Amygdala (tissue), 56 donors: ENCODE results near the gene KITLG.
A peak's percentile ranks its signal among the peaks of the same experiment; 100 is the strongest.
"Not testable (repeated sequence)": the region's sequence is repeated elsewhere in the genome, so short reads cannot be mapped to it uniquely, and the experiment has no call there.

Source experiments
- DNase-seq, 56 donors: peaks; one replicate each; lab custom pipeline; 2025; lab: John Stamatoyannopoulos, UW

KITLG gene

GRCh38 chr12:88580051-88580871, at the start of gene KITLG:
TSS of gene KITLG (minus strand) at chr12:88580471. CDS start at chr12:88580278, 193 bp downstream.
- DNase-seq, result peak in 49 of 56 donors; percentile 17 to 76 (median 53)

GRCh38 chr12:88628856-88629509, 48.7 kb upstream of the KITLG start:
- DNase-seq, result no peak

GRCh38 chr12:88628035-88628434, 47.8 kb upstream of the KITLG start:
- not testable (repeated sequence) for DNase-seq

GRCh38 chr12:88627501-88627900, 47.2 kb upstream of the KITLG start:
- no peak for DNase-seq

- DNase-seq, result no peak
Observed at GRCh38 chr12:88625356-88625755, 45.1 kb upstream of the KITLG start.

- DNase-seq, result no peak
Observed at GRCh38 chr12:88624911-88625310, 44.6 kb upstream of the KITLG start.

GRCh38 chr12:88623777-88624548, 43.7 kb upstream of the KITLG start:
- no peak for DNase-seq

GRCh38 chr12:88617352-88617751, 37.1 kb upstream of the KITLG start:
- DNase-seq, result no peak

- no peak for DNase-seq
Observed at GRCh38 chr12:88615490-88615889, 35.2 kb upstream of the KITLG start.

- DNase-seq, result no peak
Observed at GRCh38 chr12:88604646-88605045, 24.4 kb upstream of the KITLG start.

- DNase-seq, result no peak
Observed at GRCh38 chr12:88600272-88600671, 20.0 kb upstream of the KITLG start.

- no peak for DNase-seq
Observed at GRCh38 chr12:88597365-88597764, 17.1 kb upstream of the KITLG start.

- no peak for DNase-seq
Observed at GRCh38 chr12:88595697-88596096, 15.4 kb upstream of the KITLG start.

GRCh38 chr12:88594780-88595179, 14.5 kb upstream of the KITLG start:
- no peak for DNase-seq

GRCh38 chr12:88591343-88591742, 11.1 kb upstream of the KITLG start:
- DNase-seq, result no peak

GRCh38 chr12:88590851-88591250, 10.6 kb upstream of the KITLG start:
- no peak for DNase-seq

- DNase-seq, result no peak
Observed at GRCh38 chr12:88585077-88585476, 4.8 kb upstream of the KITLG start.

GRCh38 chr12:88579601-88580050, 645 bp downstream of the KITLG start:
- DNase-seq, result peak in 26 of 56 donors; percentile 3 to 63 (median 23)

- peak in 2 of 56 donors; percentile 3 to 31 for DNase-seq
Observed at GRCh38 chr12:88579161-88579517, 1.1 kb downstream of the KITLG start.

GRCh38 chr12:88578276-88579160, 1.8 kb downstream of the KITLG start:
- DNase-seq, result peak in 1 of 56 donors; percentile 29
